Measurements from ENCODE around the gene TTC19. TPM values are rescaled to one million over a fixed set of nuclear protein-coding genes. Genes with fewer than 3 reads are reported as not detected.

Gene TTC19
- total and polyA plus RNA-seq, 2 experiments from 2014 or later: 30.3 to 93.5 TPM

GRCh38 chr17:16005636-16006035 lies 6.0 kb downstream of the TTC19 start:
- H4K20me1 ChIP-seq (replicated peaks; ENCODE audit: insufficient read depth): peaks cover 19% of the 10 kb centered on the region
- Mint-ChIP-seq H3K36me3 (ENCODE audit: low read depth) (peaks cover 92% of the 10 kb centered on the region), H3K4me1 (peaks cover 10% of the 10 kb centered on the region), H3K4me3 (no peak overlapping the region), H3K9me3 (peaks cover 6% of the 10 kb centered on the region), H3K27ac (no peak overlapping the region), H3K27me3 (ENCODE audit: insufficient read depth, low read depth, poor library complexity) (peaks cover under 1% of the 10 kb centered on the region)
- H3K9me2 ChIP-seq (ENCODE audit: insufficient read depth): no peaks in the 10 kb centered on the region
- no peak overlapping the region for H3K27ac ChIP-seq (ENCODE audit: low read depth)
- DNase-seq (ENCODE audit: low spot score) (no peak), ATAC-seq (no peak)
- no peak overlapping the region for H2AFZ ChIP-seq
- H3K79me2 ChIP-seq (replicated peaks; ENCODE audit: insufficient read depth): peaks cover 29% of the 10 kb centered on the region
- H3K4me3 ChIP-seq: no peak overlapping the region
- no peak overlapping the region for H3K4me2 ChIP-seq
- peaks cover 9% of the 10 kb centered on the region for H3K4me1 ChIP-seq (ENCODE audit: insufficient read depth)
- H3K27me3 ChIP-seq (ENCODE audit: insufficient read depth): no peaks in the 10 kb centered on the region
- TF ChIP-seq ETS1 (IDR thresholded peaks at IDR 0.05): no peak
- TF ChIP-seq NANOG (IDR thresholded peaks at IDR 0.05; ENCODE audit: borderline replicate concordance): no peak
- TF ChIP-seq STAT1 (IDR thresholded peaks at IDR 0.05; ENCODE audit: unreplicated experiment): no peak
- no peak for TF ChIP-seq EZH2 (IDR thresholded peaks at IDR 0.05; ENCODE audit: low read depth, unreplicated experiment)
- no peak for TF ChIP-seq ZNF331 (CRISPR knock-in tag; IDR thresholded peaks at IDR 0.05; ENCODE audit: low read depth)
- TF ChIP-seq, protein P1, sequence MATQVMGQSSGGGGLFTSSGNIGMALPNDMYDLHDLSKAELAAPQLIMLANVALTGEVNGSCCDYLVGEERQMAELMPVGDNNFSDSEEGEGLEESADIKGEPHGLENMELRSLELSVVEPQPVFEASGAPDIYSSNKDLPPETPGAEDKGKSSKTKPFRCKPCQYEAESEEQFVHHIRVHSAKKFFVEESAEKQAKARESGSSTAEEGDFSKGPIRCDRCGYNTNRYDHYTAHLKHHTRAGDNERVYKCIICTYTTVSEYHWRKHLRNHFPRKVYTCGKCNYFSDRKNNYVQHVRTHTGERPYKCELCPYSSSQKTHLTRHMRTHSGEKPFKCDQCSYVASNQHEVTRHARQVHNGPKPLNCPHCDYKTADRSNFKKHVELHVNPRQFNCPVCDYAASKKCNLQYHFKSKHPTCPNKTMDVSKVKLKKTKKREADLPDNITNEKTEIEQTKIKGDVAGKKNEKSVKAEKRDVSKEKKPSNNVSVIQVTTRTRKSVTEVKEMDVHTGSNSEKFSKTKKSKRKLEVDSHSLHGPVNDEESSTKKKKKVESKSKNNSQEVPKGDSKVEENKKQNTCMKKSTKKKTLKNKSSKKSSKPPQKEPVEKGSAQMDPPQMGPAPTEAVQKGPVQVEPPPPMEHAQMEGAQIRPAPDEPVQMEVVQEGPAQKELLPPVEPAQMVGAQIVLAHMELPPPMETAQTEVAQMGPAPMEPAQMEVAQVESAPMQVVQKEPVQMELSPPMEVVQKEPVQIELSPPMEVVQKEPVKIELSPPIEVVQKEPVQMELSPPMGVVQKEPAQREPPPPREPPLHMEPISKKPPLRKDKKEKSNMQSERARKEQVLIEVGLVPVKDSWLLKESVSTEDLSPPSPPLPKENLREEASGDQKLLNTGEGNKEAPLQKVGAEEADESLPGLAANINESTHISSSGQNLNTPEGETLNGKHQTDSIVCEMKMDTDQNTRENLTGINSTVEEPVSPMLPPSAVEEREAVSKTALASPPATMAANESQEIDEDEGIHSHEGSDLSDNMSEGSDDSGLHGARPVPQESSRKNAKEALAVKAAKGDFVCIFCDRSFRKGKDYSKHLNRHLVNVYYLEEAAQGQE (IDR thresholded peaks at IDR 0.05; ENCODE audit: unreplicated experiment): no peak
- no peak for TF ChIP-seq ZNF462 (CRISPR knock-in tag; IDR thresholded peaks at IDR 0.05)
- TF ChIP-seq, protein P2, sequence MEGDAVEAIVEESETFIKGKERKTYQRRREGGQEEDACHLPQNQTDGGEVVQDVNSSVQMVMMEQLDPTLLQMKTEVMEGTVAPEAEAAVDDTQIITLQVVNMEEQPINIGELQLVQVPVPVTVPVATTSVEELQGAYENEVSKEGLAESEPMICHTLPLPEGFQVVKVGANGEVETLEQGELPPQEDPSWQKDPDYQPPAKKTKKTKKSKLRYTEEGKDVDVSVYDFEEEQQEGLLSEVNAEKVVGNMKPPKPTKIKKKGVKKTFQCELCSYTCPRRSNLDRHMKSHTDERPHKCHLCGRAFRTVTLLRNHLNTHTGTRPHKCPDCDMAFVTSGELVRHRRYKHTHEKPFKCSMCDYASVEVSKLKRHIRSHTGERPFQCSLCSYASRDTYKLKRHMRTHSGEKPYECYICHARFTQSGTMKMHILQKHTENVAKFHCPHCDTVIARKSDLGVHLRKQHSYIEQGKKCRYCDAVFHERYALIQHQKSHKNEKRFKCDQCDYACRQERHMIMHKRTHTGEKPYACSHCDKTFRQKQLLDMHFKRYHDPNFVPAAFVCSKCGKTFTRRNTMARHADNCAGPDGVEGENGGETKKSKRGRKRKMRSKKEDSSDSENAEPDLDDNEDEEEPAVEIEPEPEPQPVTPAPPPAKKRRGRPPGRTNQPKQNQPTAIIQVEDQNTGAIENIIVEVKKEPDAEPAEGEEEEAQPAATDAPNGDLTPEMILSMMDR (conservative IDR thresholded peaks at IDR 0.05; ENCODE audit: low read depth in 2 of 2): no peak
- TF ChIP-seq JUNB (IDR thresholded peaks at IDR 0.05; ENCODE audit: unreplicated experiment): no peak
- TF ChIP-seq POLR2AphosphoS5 (IDR thresholded peaks at IDR 0.05; ENCODE audit: low read depth): no peak
- TF ChIP-seq ZNF114 (CRISPR knock-in tag; IDR thresholded peaks at IDR 0.05): no peak
- TF ChIP-seq EZH2phosphoT487 (IDR thresholded peaks at IDR 0.05; ENCODE audit: unreplicated experiment): no peak
- TF ChIP-seq CREB1 (CRISPR knock-in tag; IDR thresholded peaks at IDR 0.05; ENCODE audit: low read depth): no peak
- H3F3A ChIP-seq (replicated peaks; ENCODE audit: low read depth): no peaks in the 10 kb centered on the region; the same call in 1 of the 2 replicates
- H3K36me3 ChIP-seq (ENCODE audit: insufficient read depth): peaks cover 75% of the 10 kb centered on the region
